Cardiac muscle cell (in vitro differentiated cells and primary cell): Measurements from ENCODE around the gene PTPRT. TPM values are rescaled to one million over a fixed set of nuclear protein-coding genes. Genes with fewer than 3 reads are reported as not detected.

ENCODE experiments used
- DNase-seq, 2 donors: peaks; one replicate each; pipeline versions ENCODE4 v3.0.0 to v3.0.0-alpha.2; 2010 to 2017; ENCODE audit warnings: low read depth in 1 of 2, low spot score in 1 of 2
- H3K27ac ChIP-seq: fragments of 200-600 bp; sonication (generic); 2 replicates; pipeline ENCODE4 v1.5.1; 2016
- H3K27me3 ChIP-seq: fragments of 200-600 bp; sonication (generic); 2 replicates; pipeline ENCODE4 v1.6.0; 2016; ENCODE audit warnings: control low read depth
- H3K36me3 ChIP-seq: fragments of 200-600 bp; sonication (generic); 2 replicates; pipeline ENCODE4 v1.5.1; 2016; ENCODE audit warnings: control low read depth
- H3K4me1 ChIP-seq: fragments of 200-600 bp; sonication (generic); 2 replicates; pipeline ENCODE4 v1.8.1; 2017; ENCODE audit warnings: low read depth, mild to moderate bottlenecking, mixed run types
- H3K4me3 ChIP-seq: fragments of 200-600 bp; sonication (generic); 2 replicates; pipeline ENCODE4 v1.5.1; 2016; ENCODE audit warnings: mild to moderate bottlenecking
- H3K9me3 ChIP-seq: fragments of 200-600 bp; sonication (generic); 2 replicates; pipeline ENCODE4 v1.5.1; 2017; ENCODE audit warnings: low read depth, mild to moderate bottlenecking, control low read depth
- polyA plus RNA-seq: library from polyadenylated mRNA; unstranded; fragments of >200 nt; fragmentation: Nextera tagmentation; extraction: Ambion mirVana; gene quantifications from 2 replicates; pipeline ENCODE4 v1.2.1, GENCODE V29; 2016
- total RNA-seq: library from RNA; depleted of rRNA; stranded (reverse); fragments of >200 nt; gene quantifications from 2 replicates; pipeline ENCODE4 v1.2.3, GENCODE V29; 2016
- TF ChIP-seq, protein P1 (sequence below): IDR thresholded peaks from 2 replicates; pipeline ENCODE4 v1.5.1; 2012; ENCODE audit warnings: low read depth, mild to moderate bottlenecking, low read length

The PTPRT gene
- total and polyA plus RNA-seq, 2 experiments from 2014 or later, result 0.30 to 1.4 TPM

DNA sequence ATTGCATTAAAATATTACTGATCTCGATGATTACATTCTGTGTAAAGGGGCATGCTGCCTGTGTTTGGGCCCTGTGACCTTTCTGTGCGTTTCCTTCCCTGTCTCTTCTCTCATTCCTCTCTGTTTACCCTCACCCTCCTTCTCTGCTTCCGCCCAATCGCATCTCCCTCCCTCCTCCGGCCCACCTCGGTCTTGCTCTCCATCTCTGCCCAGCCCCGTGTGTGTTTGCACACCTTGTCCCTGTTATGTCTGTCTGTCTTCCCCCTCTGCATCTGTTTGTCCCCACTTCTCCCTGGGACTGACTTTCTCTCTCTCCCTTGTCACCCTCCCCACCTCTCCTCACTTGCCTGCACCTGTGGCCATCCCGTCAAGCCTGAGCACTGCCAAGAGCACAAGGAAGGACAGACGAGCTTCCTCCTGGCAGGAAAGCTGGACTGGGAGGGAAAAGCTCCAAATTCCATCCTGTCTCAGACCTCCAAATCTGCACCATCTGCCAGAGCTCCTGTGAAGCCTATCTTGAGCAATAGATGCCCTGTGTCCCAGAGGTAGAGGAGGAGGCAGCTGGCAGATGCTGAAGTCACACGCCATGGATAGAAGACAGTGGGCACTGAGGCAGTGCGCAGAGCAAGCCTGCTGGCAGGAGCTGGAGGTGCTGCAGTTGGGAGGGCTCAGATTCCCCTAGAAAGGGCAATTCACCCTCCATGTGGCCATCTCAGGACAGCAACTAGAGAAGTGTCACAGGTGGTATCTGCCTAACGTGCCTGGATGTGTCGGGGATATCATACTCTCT lies 172.3 kb downstream of the PTPRT start:
- Histone ChIP-seq H3K36me3 (no peaks in the 10 kb centered on the region), H3K4me3 (no peak overlapping the region), H3K4me1 (no peaks in the 10 kb centered on the region), H3K9me3 (no peaks in the 10 kb centered on the region), H3K27me3 (no peaks in the 10 kb centered on the region), H3K27ac (no peak overlapping the region)
- TF ChIP-seq, protein P1, sequence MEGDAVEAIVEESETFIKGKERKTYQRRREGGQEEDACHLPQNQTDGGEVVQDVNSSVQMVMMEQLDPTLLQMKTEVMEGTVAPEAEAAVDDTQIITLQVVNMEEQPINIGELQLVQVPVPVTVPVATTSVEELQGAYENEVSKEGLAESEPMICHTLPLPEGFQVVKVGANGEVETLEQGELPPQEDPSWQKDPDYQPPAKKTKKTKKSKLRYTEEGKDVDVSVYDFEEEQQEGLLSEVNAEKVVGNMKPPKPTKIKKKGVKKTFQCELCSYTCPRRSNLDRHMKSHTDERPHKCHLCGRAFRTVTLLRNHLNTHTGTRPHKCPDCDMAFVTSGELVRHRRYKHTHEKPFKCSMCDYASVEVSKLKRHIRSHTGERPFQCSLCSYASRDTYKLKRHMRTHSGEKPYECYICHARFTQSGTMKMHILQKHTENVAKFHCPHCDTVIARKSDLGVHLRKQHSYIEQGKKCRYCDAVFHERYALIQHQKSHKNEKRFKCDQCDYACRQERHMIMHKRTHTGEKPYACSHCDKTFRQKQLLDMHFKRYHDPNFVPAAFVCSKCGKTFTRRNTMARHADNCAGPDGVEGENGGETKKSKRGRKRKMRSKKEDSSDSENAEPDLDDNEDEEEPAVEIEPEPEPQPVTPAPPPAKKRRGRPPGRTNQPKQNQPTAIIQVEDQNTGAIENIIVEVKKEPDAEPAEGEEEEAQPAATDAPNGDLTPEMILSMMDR, result no peak
- DNase-seq, result no peak

DNA sequence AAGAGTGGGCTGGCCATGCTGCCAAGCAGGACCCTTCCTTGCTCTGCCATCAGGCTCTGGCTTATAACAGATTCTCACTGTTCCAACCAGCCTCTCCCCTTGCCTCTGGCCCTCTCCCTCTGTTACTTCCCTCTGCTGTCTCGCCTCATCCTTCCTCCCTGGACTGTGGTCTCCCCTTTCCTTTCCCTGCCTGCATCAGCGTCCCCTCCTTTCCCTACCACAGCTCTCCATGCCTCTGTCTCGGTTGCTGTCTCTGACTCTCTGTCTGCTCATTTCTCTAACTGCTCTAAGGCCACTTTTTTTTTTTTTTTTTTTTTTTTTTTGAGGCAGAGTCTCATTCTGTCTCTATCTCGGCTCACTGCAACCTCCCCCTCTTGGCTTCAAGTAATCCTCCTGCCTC lies 173.4 kb downstream of the PTPRT start:
- H3K4me3 ChIP-seq, result no peak overlapping the region
- no peaks in the 10 kb centered on the region for H3K4me1 ChIP-seq
- H3K9me3 ChIP-seq, result no peaks in the 10 kb centered on the region
- TF ChIP-seq, protein P1, result no peak
- H3K27ac ChIP-seq, result no peak overlapping the region
- H3K36me3 ChIP-seq, result no peaks in the 10 kb centered on the region
- no peaks in the 10 kb centered on the region for H3K27me3 ChIP-seq
- DNase-seq, result no peak

DNA sequence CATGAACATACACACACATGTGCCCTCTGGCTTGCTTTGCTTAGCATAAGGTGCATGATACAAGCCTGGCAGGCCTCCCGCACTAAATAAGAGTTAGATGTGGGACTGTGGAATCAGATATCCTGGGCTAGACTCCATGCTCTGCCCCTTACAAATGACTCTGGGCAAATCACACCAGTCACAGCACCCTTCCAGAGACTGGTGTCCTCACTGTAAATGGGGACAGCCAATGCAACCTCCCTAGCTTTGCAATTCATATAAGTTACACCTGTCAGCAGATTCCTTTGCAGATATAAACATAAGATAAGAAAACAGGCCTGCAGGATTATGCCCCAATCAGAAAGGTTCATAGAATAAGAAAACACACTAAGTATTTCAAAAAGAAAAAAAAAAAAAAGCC lies 174.1 kb downstream of the PTPRT start:
- no peaks in the 10 kb centered on the region for H3K9me3 ChIP-seq
- TF ChIP-seq, protein P1, result no peak
- no peaks in the 10 kb centered on the region for H3K4me1 ChIP-seq
- H3K4me3 ChIP-seq, result no peak overlapping the region
- H3K27me3 ChIP-seq, result no peaks in the 10 kb centered on the region
- H3K36me3 ChIP-seq, result no peaks in the 10 kb centered on the region
- DNase-seq, result no peak
- H3K27ac ChIP-seq, result no peak overlapping the region

DNA sequence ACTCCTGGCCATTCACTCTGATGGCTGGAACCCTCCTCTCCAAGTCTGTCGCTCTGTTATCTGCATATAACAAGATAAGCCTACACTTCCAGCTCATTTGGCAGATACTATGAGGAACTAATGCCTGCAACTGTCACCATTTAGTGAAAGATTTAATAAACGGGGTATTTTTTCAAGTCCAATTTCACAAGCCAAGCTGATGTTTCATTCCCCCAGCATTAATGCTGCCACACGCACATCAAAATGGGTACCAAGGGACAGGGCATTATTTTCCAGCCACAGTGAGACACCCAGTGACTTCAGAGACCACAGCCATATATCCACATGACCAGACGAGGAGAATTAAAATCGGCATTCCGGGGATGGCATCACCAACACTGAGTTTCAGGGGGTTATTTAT lies 175.5 kb downstream of the PTPRT start:
- TF ChIP-seq, protein P1, result no peak

DNA sequence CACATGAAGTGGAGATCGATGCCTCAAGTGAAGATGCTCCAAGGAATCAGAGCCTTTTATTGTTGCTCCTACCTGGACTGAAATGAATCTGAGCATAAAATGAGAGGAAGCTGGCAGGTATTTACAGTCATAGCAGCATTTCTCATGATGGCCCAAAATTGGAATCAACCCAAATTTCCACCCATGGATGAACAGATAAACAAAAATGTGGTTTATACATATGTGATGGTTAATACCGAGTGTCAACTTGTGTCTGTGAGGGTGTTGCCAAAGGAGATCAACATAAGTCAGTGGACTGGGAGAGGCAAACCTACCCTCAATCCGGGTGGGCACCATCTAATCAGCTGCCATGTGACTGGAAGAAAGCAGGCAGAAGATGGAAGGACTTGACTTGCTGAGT lies 178.2 kb downstream of the PTPRT start:
- Histone ChIP-seq H3K4me3 (no peak overlapping the region), H3K36me3 (no peaks in the 10 kb centered on the region), H3K27ac (no peak overlapping the region), H3K9me3 (no peaks in the 10 kb centered on the region), H3K4me1 (no peaks in the 10 kb centered on the region), H3K27me3 (no peaks in the 10 kb centered on the region)
- no peak for DNase-seq
- TF ChIP-seq, protein P1, result no peak

More for the DNA sequence above, 175.5 kb downstream of the PTPRT start:
- Histone ChIP-seq H3K36me3 (no peaks in the 10 kb centered on the region), H3K27me3 (no peaks in the 10 kb centered on the region), H3K4me3 (no peak overlapping the region), H3K9me3 (no peaks in the 10 kb centered on the region), H3K27ac (no peak overlapping the region), H3K4me1 (no peaks in the 10 kb centered on the region)
- DNase-seq, result no peak
